ENCODE data around the gene MYBL2.
A peak's percentile ranks its signal among the peaks of the same experiment; 100 is the strongest.

Gene MYBL2

DNA sequence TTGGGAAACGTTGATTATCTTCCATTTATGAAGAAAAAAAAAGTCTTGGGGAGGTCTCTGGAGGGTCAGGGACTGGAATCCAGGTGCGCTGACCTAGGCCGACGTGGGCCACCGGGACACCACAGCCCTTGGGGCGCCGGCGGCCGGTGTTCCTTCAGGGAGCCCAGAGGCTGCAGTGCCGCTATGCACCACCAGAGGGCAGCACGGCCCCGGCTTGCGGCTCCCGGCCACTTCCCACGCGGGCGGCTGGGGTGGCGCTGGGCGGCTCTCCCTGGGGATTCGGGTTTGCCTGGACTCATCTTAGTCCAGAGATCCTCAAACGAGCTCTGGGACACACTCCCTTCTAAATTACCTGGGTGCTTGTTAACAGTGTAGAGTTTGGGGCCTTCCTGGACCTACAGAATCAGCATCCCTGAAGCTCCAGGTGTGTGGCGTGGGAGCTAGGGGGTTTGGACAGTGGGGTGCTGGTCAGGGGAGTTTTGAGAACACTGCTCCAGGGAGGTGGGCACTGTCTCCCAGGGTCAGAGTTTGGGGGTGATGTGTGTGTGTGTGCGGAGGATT is 82.9 kb downstream of the MYBL2 start (continued):
- TF ChIP-seq, protein P1, sequence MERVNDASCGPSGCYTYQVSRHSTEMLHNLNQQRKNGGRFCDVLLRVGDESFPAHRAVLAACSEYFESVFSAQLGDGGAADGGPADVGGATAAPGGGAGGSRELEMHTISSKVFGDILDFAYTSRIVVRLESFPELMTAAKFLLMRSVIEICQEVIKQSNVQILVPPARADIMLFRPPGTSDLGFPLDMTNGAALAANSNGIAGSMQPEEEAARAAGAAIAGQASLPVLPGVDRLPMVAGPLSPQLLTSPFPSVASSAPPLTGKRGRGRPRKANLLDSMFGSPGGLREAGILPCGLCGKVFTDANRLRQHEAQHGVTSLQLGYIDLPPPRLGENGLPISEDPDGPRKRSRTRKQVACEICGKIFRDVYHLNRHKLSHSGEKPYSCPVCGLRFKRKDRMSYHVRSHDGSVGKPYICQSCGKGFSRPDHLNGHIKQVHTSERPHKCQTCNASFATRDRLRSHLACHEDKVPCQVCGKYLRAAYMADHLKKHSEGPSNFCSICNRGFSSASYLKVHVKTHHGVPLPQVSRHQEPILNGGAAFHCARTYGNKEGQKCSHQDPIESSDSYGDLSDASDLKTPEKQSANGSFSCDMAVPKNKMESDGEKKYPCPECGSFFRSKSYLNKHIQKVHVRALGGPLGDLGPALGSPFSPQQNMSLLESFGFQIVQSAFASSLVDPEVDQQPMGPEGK (tag by site-specific recombination; IDR thresholded peaks at IDR 0.05) = no peak
- TF ChIP-seq ZNF311 (tag by site-specific recombination; IDR thresholded peaks at IDR 0.05; ENCODE audit: borderline replicate concordance) = no peak

DNA sequence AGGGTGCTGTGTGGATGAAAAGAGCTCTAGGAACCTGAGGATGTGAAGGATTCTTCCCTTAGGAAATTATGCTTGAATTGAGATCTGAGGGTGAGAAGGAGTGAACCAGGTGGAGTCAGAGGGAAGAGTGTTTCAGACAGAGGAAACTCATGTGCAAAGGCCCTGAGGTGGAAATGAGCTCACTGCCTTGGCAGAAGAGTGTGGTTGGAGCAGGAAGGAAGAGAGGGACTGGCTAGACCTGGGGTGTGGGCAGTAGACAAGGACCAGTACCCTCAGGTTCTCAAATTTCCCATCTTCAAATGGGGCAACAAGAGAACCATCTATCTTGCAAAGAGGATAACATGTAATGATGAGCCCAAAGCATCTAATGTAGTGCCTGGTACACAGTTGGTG is 83.9 kb downstream of the MYBL2 start:
- peak; percentile 88 for TF ChIP-seq ZNF623 (tag by site-specific recombination; IDR thresholded peaks at IDR 0.05)
- TF ChIP-seq, protein P2, sequence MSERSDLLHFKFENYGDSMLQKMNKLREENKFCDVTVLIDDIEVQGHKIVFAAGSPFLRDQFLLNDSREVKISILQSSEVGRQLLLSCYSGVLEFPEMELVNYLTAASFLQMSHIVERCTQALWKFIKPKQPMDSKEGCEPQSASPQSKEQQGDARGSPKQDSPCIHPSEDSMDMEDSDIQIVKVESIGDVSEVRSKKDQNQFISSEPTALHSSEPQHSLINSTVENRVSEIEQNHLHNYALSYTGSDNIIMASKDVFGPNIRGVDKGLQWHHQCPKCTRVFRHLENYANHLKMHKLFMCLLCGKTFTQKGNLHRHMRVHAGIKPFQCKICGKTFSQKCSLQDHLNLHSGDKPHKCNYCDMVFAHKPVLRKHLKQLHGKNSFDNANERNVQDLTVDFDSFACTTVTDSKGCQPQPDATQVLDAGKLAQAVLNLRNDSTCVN (tag by site-specific recombination; optimal IDR thresholded peaks at IDR 0.05) = no peak
- H3K27ac ChIP-seq (ENCODE audit: extremely low read depth, low read depth, low read length) = no peak overlapping the region

DNA sequence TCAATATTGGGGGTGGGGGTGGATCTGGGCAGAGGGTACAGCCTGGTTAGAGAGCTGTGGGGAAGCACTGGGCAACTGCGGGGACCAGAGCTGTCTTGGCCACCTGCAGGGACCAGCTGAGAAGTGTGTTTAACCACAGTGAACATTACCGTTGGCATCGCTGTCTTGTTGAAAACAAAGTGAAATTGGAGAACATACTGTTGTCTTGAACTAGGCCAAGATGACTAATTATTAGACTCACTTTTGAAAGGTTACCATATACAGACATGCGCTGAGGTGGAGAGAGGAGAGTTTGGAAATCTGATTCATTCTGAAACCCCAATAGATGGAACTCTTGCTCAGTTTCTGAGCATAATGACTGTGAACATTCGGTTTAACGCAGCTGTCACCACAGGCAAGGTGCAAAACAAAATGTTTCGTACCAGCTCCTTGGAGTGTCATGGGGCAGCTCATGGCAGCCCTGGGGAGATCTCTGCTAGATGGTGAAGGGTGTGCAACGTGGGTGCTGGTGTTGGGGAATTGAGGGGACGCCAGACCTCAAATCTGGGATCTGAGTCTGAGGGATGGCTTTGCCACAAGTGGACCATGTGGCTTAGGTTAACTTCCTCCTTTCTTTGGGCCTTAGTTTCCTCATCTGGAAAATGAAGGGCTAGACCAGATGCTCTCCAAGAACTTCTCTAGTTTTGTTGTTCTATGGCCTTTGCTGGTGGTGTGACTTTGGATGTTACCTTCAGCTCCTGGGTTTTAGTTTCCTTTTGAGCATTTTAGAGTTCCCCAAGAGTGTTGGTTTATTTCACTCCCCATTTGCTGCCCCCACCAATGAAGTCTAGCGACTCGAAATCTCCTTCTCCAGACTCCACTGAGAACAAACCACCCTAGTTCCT is 84.5 kb downstream of the MYBL2 start:
- Histone ChIP-seq H3K9me3 (ENCODE audit: control insufficient read depth, insufficient read depth, low read depth, low read length) (no peaks in the 10 kb centered on the region), H3K36me3 (ENCODE audit: control insufficient read depth in 2 of 2, insufficient read depth in 1 of 2, low read length in 2 of 2) (no peaks in the 10 kb centered on the region), H3K4me1 (ENCODE audit: control insufficient read depth, insufficient read depth, low read length) (peaks cover 4% of the 10 kb centered on the region), H3K4me3 (ENCODE audit: low read depth, low read length) (no peak overlapping the region), H3K27ac (ENCODE audit: extremely low read depth, low read depth, low read length) (no peak overlapping the region)
- POLR2A ChIA-PET = no interaction called here
- TF ChIP-seq ZNF555 (tag by site-specific recombination; conservative IDR thresholded peaks at IDR 0.05) = no peak
- no peak for TF ChIP-seq TCF7L2 (IDR thresholded peaks at IDR 0.05; ENCODE audit: borderline replicate concordance, low read depth, low read length)
- TF ChIP-seq TRIM28 (IDR thresholded peaks at IDR 0.05; ENCODE audit: borderline replicate concordance, low read length) = no peak
- CTCF ChIA-PET = interaction anchor here (0.7 to 5.5 kb wide), 15 partner anchors 13 to 361 kb away, joined by 3 to 105 read pairs (median 5); no protein-coding TSS in a partner anchor

More for the DNA sequence above, 83.9 kb downstream of the MYBL2 start:
- no peak overlapping the region for H3K4me3 ChIP-seq (ENCODE audit: low read depth, low read length)
- no peaks in the 10 kb centered on the region for H3K9me3 ChIP-seq (ENCODE audit: control insufficient read depth, insufficient read depth, low read depth, low read length)
- peaks cover 9% of the 10 kb centered on the region for H3K4me1 ChIP-seq (ENCODE audit: control insufficient read depth, insufficient read depth, low read length)
- CTCF ChIA-PET = interaction anchor here (0.7 to 5.5 kb wide), 15 partner anchors 11 to 361 kb away, joined by 3 to 105 read pairs (median 5); no protein-coding TSS in a partner anchor
- H3K36me3 ChIP-seq (ENCODE audit: control insufficient read depth in 2 of 2, insufficient read depth in 1 of 2, low read length in 2 of 2) = no peaks in the 10 kb centered on the region
- POLR2A ChIA-PET = no interaction called here

DNA sequence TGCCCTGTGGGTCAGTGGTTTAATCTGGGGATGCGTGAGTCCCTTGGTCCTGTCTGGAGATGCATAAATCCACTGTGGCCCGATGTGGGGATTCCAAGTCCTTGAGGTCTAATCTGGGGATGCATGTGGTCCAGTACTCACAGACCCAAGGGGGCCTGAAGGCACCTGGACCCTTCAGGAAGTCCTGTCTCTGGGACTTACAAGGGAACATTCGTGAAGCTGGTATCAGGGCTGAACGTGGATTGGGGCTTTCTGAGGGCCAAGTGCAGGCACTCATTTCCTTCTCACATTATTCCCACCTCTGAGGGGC is 85.1 kb downstream of the MYBL2 start:
- Histone ChIP-seq H3K36me3 (ENCODE audit: control insufficient read depth in 2 of 2, insufficient read depth in 1 of 2, low read length in 2 of 2) (no peaks in the 10 kb centered on the region), H3K9me3 (ENCODE audit: control insufficient read depth, insufficient read depth, low read depth, low read length) (no peaks in the 10 kb centered on the region), H3K27ac (ENCODE audit: extremely low read depth, low read depth, low read length) (no peak overlapping the region), H3K4me1 (ENCODE audit: control insufficient read depth, insufficient read depth, low read length) (no peaks in the 10 kb centered on the region; the same call in 1 of the 2 replicates), H3K4me3 (ENCODE audit: low read depth, low read length) (no peak overlapping the region)
- CTCF ChIA-PET = interaction anchor here (0.6 to 5.5 kb wide), 4 partner anchors 88 to 335 kb away, joined by 3 to 105 read pairs (median 4); no protein-coding TSS in a partner anchor
- POLR2A ChIA-PET = no interaction called here
- TF ChIP-seq MYNN (tag by site-specific recombination; IDR thresholded peaks at IDR 0.05; ENCODE audit: borderline replicate concordance) = no peak
- TF ChIP-seq, protein P3, sequence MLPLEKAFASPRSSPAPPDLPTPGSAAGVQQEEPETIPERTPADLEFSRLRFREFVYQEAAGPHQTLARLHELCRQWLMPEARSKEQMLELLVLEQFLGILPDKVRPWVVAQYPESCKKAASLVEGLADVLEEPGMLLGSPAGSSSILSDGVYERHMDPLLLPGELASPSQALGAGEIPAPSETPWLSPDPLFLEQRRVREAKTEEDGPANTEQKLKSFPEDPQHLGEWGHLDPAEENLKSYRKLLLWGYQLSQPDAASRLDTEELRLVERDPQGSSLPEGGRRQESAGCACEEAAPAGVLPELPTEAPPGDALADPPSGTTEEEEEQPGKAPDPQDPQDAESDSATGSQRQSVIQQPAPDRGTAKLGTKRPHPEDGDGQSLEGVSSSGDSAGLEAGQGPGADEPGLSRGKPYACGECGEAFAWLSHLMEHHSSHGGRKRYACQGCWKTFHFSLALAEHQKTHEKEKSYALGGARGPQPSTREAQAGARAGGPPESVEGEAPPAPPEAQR (tag by site-specific recombination; IDR thresholded peaks at IDR 0.05) = no peak
